ENCODE measurements around the gene SYT15.

SYT15 gene

DNA sequence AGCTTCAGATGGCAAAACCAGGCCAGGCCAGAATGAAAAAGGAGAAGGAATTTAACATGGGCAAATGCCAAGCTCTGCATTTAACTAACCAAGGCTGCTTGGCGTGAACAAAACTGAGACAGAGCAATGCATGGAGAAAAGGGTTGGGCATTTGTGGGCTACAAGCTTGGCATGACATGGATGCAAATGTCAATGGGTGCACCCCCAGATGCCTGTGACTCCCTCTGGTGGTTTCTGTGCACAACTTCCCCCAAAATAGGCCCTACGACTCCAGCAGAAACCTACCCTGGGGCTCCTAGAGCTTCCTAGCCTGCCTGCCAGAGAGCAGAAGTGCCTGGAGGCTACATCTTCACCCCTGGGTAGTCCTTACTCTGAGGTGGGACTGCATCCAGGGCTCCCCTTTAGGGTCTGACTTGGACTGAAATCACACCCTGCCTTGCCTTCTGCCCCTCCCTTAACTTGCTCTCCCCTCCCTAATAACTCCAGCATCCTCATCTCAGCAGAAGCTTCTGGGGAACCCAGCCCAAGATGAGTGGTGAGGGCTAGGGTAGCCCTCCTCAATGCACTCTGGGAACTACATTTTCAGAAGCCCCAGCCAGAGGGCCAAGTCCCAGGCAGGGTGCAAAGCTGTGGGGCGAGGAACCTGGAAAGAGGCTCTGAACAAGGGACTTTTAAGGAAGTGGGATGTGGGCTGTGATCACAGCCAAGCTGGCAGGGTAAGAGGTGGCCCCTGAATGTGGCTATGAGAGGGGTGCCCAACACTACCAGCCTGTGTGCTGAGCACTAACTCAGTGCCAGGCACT, 33.7 kb upstream of the SYT15 start:
- Histone ChIP-seq H3K9me3 (ENCODE audit: control insufficient read depth, insufficient read depth, low read length) (no peaks in the 10 kb centered on the region), H4K20me1 (ENCODE audit: control insufficient read depth, insufficient read depth, low read depth, low read length) (no peaks in the 10 kb centered on the region), H3K36me3 (ENCODE audit: control insufficient read depth, low read length) (no peaks in the 10 kb centered on the region), H3F3A (ENCODE audit: control insufficient read depth, insufficient read depth) (no peaks in the 10 kb centered on the region), H3K4me2 (ENCODE audit: low read length) (no peak overlapping the region), H3K27me3 (ENCODE audit: control insufficient read depth, low read length) (no peaks in the 10 kb centered on the region), H3K79me2 (ENCODE audit: control insufficient read depth, low read length) (no peaks in the 10 kb centered on the region), H3K27ac (ENCODE audit: low read depth, low read length) (no peak overlapping the region), H3K4me3 (ENCODE audit: low read length) (no peak overlapping the region), H3K9me2 (replicated peaks; ENCODE audit: control insufficient read depth, low read length) (no peaks in the 10 kb centered on the region), H3K4me1 (ENCODE audit: control insufficient read depth, low read length) (no peaks in the 10 kb centered on the region)
- no peak for TF ChIP-seq EZH2phosphoT487 (IDR thresholded peaks at IDR 0.05; ENCODE audit: borderline replicate concordance, low read length)
- TF ChIP-seq, protein P1, sequence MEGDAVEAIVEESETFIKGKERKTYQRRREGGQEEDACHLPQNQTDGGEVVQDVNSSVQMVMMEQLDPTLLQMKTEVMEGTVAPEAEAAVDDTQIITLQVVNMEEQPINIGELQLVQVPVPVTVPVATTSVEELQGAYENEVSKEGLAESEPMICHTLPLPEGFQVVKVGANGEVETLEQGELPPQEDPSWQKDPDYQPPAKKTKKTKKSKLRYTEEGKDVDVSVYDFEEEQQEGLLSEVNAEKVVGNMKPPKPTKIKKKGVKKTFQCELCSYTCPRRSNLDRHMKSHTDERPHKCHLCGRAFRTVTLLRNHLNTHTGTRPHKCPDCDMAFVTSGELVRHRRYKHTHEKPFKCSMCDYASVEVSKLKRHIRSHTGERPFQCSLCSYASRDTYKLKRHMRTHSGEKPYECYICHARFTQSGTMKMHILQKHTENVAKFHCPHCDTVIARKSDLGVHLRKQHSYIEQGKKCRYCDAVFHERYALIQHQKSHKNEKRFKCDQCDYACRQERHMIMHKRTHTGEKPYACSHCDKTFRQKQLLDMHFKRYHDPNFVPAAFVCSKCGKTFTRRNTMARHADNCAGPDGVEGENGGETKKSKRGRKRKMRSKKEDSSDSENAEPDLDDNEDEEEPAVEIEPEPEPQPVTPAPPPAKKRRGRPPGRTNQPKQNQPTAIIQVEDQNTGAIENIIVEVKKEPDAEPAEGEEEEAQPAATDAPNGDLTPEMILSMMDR (IDR thresholded peaks at IDR 0.05; ENCODE audit: low read depth, low read length, poor library complexity, severe bottlenecking) = peak; percentile 61

DNA sequence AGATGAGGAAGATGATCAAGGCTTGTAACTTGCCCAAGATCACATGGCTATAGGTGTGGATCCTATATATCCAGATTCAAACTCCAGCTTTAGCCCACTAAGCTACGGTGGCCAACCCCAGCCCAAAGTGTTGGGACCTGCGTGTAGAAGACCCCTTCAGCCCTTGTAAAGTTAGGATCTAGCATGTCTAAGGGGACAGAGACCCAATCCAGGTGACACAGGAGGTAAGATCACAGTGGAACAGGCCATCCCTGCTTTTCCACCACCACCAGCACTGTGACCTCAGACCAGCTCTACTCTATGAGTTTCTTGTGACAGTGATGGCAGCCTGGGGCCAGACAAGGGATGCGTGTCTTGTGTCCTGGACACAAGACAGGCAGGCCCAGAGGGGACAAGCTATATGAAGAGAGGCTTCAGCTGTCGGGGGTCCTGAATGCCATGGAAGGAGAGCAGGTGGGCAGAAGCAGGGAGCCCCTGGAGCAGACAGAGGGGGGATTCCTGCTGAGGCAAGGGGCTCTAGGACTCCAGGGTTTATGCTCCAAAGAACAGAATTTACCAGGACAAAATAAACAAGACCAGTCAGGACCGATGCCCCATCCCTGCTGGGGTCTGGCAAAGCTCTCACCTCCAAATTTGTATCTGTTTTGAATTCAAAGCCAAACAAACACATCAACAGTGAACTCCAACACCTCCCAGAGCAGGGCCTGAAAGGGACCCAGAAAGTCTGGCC, 32.9 kb upstream of the SYT15 start:
- Histone ChIP-seq H3K4me1 (ENCODE audit: control insufficient read depth, low read length) (no peaks in the 10 kb centered on the region), H3K9me3 (ENCODE audit: control insufficient read depth, insufficient read depth, low read length) (no peaks in the 10 kb centered on the region), H3K9me2 (replicated peaks; ENCODE audit: control insufficient read depth, low read length) (no peaks in the 10 kb centered on the region), H3K4me2 (ENCODE audit: low read length) (no peak overlapping the region), H3K27ac (ENCODE audit: low read depth, low read length) (no peak overlapping the region), H3K36me3 (ENCODE audit: control insufficient read depth, low read length) (no peaks in the 10 kb centered on the region), H3K27me3 (ENCODE audit: control insufficient read depth, low read length) (no peaks in the 10 kb centered on the region), H3K4me3 (ENCODE audit: low read length) (no peak overlapping the region), H3K79me2 (ENCODE audit: control insufficient read depth, low read length) (no peaks in the 10 kb centered on the region), H4K20me1 (ENCODE audit: control insufficient read depth, insufficient read depth, low read depth, low read length) (no peaks in the 10 kb centered on the region), H3F3A (ENCODE audit: control insufficient read depth, insufficient read depth) (no peaks in the 10 kb centered on the region)
- TF ChIP-seq EZH2phosphoT487 (IDR thresholded peaks at IDR 0.05; ENCODE audit: borderline replicate concordance, low read length) = no peak
- TF ChIP-seq, protein P1 (IDR thresholded peaks at IDR 0.05; ENCODE audit: low read depth, low read length, poor library complexity, severe bottlenecking) = no peak

DNA sequence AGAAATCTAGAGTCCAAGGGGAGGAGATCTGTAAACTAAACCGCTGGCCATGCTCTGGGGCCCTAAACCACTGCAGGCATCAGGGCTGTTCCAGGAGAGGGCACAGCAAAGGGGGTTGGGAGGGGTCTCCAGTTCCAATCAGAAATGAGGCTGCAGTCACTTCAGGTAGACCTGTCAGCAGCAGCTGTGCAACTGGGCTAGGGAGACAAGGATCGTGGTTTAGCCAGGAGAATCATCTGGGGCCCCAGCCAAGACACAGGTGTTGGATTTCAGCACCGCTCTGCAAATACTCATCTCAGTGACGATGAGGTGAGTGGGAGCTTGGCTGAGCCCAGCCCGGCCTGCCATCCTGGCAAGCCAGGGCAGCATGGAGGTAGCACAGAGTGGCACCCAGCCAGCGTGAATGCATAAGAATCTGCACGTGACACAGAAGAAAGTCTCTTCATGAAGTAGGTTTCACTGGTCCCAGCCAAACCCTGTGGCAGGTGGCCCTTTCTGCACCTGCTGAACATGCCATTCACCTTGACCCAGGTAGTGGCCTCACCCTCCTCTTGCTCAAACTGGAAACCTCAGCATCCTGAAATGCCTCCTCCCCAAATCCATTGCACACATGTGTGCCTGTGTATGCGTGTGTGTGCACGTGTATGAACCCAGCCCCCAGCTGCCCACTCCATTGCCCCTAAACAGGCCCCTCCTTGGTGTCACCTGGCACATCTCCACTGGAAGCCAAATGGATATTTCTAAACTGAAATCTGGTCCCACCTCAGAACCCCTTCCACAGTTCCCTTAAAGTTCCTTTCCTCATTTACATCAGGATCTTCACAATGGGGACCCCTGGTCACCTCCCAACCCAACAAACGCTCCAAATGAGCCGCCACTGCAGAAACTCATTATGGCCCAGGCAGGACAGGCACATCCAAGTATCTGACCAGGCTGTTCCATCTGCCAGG, 32.1 kb upstream of the SYT15 start:
- H3K27ac ChIP-seq (ENCODE audit: low read depth, low read length) = no peak overlapping the region
- no peak overlapping the region for H3K4me3 ChIP-seq (ENCODE audit: low read length)
- no peak for TF ChIP-seq EZH2phosphoT487 (IDR thresholded peaks at IDR 0.05; ENCODE audit: borderline replicate concordance, low read length)
- TF ChIP-seq, protein P1 (IDR thresholded peaks at IDR 0.05; ENCODE audit: low read depth, low read length, poor library complexity, severe bottlenecking) = no peak
- no peaks in the 10 kb centered on the region for H3K36me3 ChIP-seq (ENCODE audit: control insufficient read depth, low read length)
- no peaks in the 10 kb centered on the region for H3K79me2 ChIP-seq (ENCODE audit: control insufficient read depth, low read length)
- no peaks in the 10 kb centered on the region for H3K27me3 ChIP-seq (ENCODE audit: control insufficient read depth, low read length)
- H3F3A ChIP-seq (ENCODE audit: control insufficient read depth, insufficient read depth) = no peaks in the 10 kb centered on the region
- H3K9me2 ChIP-seq (replicated peaks; ENCODE audit: control insufficient read depth, low read length) = no peaks in the 10 kb centered on the region
- no peaks in the 10 kb centered on the region for H4K20me1 ChIP-seq (ENCODE audit: control insufficient read depth, insufficient read depth, low read depth, low read length)
- H3K4me2 ChIP-seq (ENCODE audit: low read length) = no peak overlapping the region
- no peaks in the 10 kb centered on the region for H3K9me3 ChIP-seq (ENCODE audit: control insufficient read depth, insufficient read depth, low read length)
- H3K4me1 ChIP-seq (ENCODE audit: control insufficient read depth, low read length) = no peaks in the 10 kb centered on the region
